Measurements from ENCODE around the gene RRAGC. TPM values are rescaled to one million over a fixed set of nuclear protein-coding genes. Genes with fewer than 3 reads are reported as not detected.

The RRAGC gene
- total and polyA plus RNA-seq, 10 of the 15 experiments (the other 5 are each of a cell fraction or from before 2014, with no cell fraction given): 5.5 to 22.1 (median 15.0) TPM

- TF ChIP-seq, protein P1, sequence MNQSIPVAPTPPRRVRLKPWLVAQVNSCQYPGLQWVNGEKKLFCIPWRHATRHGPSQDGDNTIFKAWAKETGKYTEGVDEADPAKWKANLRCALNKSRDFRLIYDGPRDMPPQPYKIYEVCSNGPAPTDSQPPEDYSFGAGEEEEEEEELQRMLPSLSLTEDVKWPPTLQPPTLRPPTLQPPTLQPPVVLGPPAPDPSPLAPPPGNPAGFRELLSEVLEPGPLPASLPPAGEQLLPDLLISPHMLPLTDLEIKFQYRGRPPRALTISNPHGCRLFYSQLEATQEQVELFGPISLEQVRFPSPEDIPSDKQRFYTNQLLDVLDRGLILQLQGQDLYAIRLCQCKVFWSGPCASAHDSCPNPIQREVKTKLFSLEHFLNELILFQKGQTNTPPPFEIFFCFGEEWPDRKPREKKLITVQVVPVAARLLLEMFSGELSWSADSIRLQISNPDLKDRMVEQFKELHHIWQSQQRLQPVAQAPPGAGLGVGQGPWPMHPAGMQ (IDR thresholded peaks at IDR 0.05; ENCODE audit: borderline replicate concordance): no peak
- no peak for TF ChIP-seq POU2F2 (IDR thresholded peaks at IDR 0.05; ENCODE audit: borderline replicate concordance, low read depth, low read length)
- TF ChIP-seq PRDM15 (CRISPR knock-in tag; IDR thresholded peaks at IDR 0.05): no peak
- TF ChIP-seq ATF7 (IDR thresholded peaks at IDR 0.05; ENCODE audit: low read depth): no peak
- TF ChIP-seq EED (IDR thresholded peaks at IDR 0.05; ENCODE audit: low read depth): no peak
- TF ChIP-seq SIN3A (IDR thresholded peaks at IDR 0.05; ENCODE audit: low read depth, low read length): no peak
- TF ChIP-seq IKZF2 (IDR thresholded peaks at IDR 0.05): no peak
These were observed 58.6 kb downstream of the RRAGC start (continued) for GRCh38 chr1:38800720-38801671.
